ENCODE results near the gene C5AR1. TPM values are rescaled to one million over a fixed set of nuclear protein-coding genes. Genes with fewer than 3 reads are reported as not detected.

The C5AR1 gene
- total and polyA plus RNA-seq, 9 of the 15 experiments (the other 6 are each of a cell fraction or from before 2014, with no cell fraction given): 0.06 to 1.6 (median 0.28) TPM; not detected in 3

GRCh38 chr19:47341734-47342133 is 32.1 kb downstream of the C5AR1 start:
- no peaks in the 10 kb centered on the region for H3K9me3 ChIP-seq (replicated peaks; ENCODE audit: control insufficient read depth, insufficient read depth, low read depth, low read length)
- FAIRE-seq (no peak), DNase-seq (ENCODE audit: extremely low read depth in 1 of 4, low spot score in 3 of 4) (no peak), ATAC-seq (no peak)
- H2AFZ ChIP-seq (ENCODE audit: low read depth, low read length): no peak overlapping the region
- no peak overlapping the region for H3K27ac ChIP-seq (ENCODE audit: extremely low read depth, low read depth, low read length)
- ChIA-PET CTCF (ENCODE audit: low intra/inter-chr PET ratio) (no interaction called here), POLR2A (no interaction called here)
- H3K4me2 ChIP-seq (ENCODE audit: insufficient read depth, low read length): no peak overlapping the region
- TF ChIP-seq, protein P1, sequence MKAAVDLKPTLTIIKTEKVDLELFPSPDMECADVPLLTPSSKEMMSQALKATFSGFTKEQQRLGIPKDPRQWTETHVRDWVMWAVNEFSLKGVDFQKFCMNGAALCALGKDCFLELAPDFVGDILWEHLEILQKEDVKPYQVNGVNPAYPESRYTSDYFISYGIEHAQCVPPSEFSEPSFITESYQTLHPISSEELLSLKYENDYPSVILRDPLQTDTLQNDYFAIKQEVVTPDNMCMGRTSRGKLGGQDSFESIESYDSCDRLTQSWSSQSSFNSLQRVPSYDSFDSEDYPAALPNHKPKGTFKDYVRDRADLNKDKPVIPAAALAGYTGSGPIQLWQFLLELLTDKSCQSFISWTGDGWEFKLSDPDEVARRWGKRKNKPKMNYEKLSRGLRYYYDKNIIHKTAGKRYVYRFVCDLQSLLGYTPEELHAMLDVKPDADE (conservative IDR thresholded peaks at IDR 0.05; ENCODE audit: control insufficient read depth, low read depth, low read length): no peak
- TF ChIP-seq CBX3 (IDR thresholded peaks at IDR 0.05; ENCODE audit: borderline replicate concordance in 1 of 2, low read length in 2 of 2) (peak in 1 of 2 experiments; percentile 27; a peak in 1 of 3 replicates), COPS2 (conservative IDR thresholded peaks at IDR 0.05) (no peak), ZBTB17 (CRISPR knock-in tag; IDR thresholded peaks at IDR 0.05) (no peak), TRIM24 (IDR thresholded peaks at IDR 0.05) (peak; percentile 15 to 69; a peak in 2 of 4 replicates), BRD4 (IDR thresholded peaks at IDR 0.05) (no peak), ZNF778 (CRISPR knock-in tag; IDR thresholded peaks at IDR 0.05) (no peak), BCOR (IDR thresholded peaks at IDR 0.05) (peak; percentile 79), RBM25 (IDR thresholded peaks at IDR 0.05; ENCODE audit: low read depth, low read length, severe bottlenecking) (peak; percentile 76), ZNF316 (IDR thresholded peaks at IDR 0.05) (peak; percentile 73), KDM1A (IDR thresholded peaks at IDR 0.05) (peak; percentile 48 to 58; a peak in 3 of 4 replicates), HDAC2 (IDR thresholded peaks at IDR 0.05) (0 out of 2 replicates have a peak, but pooled peaks have one; percentile 28), ZNF253 (CRISPR knock-in tag; conservative IDR thresholded peaks at IDR 0.05) (no peak)
- H3K4me1 ChIP-seq (replicated peaks in 1 of 2; ENCODE audit: control insufficient read depth in 2 of 2, insufficient read depth in 2 of 2, low read length in 2 of 2): peaks cover 7 to 19% of the 10 kb centered on the region in 2 experiments
- H3K9me1 ChIP-seq (ENCODE audit: control insufficient read depth, insufficient read depth, low read length): no peaks in the 10 kb centered on the region
- WGBS (ENCODE audit: insufficient coverage, low coverage, missing lambda C conversion rate): 58% methylated on average over 4 of the region's 4 CpGs
- no peaks in the 10 kb centered on the region for H3K27me3 ChIP-seq (ENCODE audit: control insufficient read depth in 2 of 2, insufficient read depth in 2 of 2, low read length in 2 of 2)
- H3K79me2 ChIP-seq (ENCODE audit: control insufficient read depth, insufficient read depth, low read length): no peaks in the 10 kb centered on the region
- in situ Hi-C loops (cut with MboI): no loop called here
- no peaks in the 10 kb centered on the region for H4K20me1 ChIP-seq (replicated peaks; ENCODE audit: control insufficient read depth, insufficient read depth, low read length)
- no peak overlapping the region for H3K4me3 ChIP-seq
- no peaks in the 10 kb centered on the region for H3K36me3 ChIP-seq (ENCODE audit: control insufficient read depth, insufficient read depth, low read length)
- H3K9ac ChIP-seq (ENCODE audit: insufficient read depth in 1 of 2, low read depth in 2 of 2, low read length in 2 of 2): peak overlapping the region in 1 of 2 experiments; percentile 76; a peak in 1 of 4 replicates
- intact Hi-C loops (cut with micrococcal nuclease): no loop called here
- BruUV-seq (replicated peaks): no TSS peak

Data from K562 (cell line).